Lower leg skin (tissue), 4 donors: Measurements from ENCODE around the gene GPR17. TPM values are rescaled to one million over a fixed set of nuclear protein-coding genes. Genes with fewer than 3 reads are reported as not detected.

Experiments used
- DNase-seq, 2 donors: peaks; one replicate each; pipeline ENCODE4 v3.0.0-alpha.2; 2019; ENCODE audit warnings: low spot score in 2 of 2
- H3K4me3 ChIP-seq: fragments of 200-600 bp; sonication (generic); 2 replicates; pipeline ENCODE4 v1.5.1; 2017; ENCODE audit warnings: mild to moderate bottlenecking, low read depth; ENCODE audit not compliant: poor library complexity, severe bottlenecking
- POLR2A ChIP-seq, 2 donors: fragments of 450-650 bp; IDR thresholded peaks; one replicate each; pipeline ENCODE4 v1.6.1; 2016 to 2017; ENCODE audit warnings: antibody characterized with exemption in 2 of 2, mild to moderate bottlenecking in 1 of 2, moderate library complexity in 1 of 2
- WGBS, 2 donors: methylation state at CpG; one replicate each; pipeline ENCODE4 v1.1.5; 2018; 5-methylcytosine and 5-hydroxymethylcytosine counted together
- intact Hi-C: fragments of 100-400 bp; cut with DNase I; formaldehyde crosslinking; loops from one replicate; pipeline ENCODE4 v1.15.0; 2023; ENCODE audit warnings: low total_unique reads
- total RNA-seq, 4 donors: library from RNA; depleted of rRNA; stranded (reverse); fragments of >200 nt; gene quantifications; one replicate each; pipeline ENCODE4 v1.1.0, GENCODE V29; 2016
- TF ChIP-seq, protein P1 (sequence below), 3 donors: fragments of 450-650 bp; IDR thresholded peaks; one replicate each; pipeline ENCODE4 v1.5.1; 2016; ENCODE audit warnings: antibody characterized with exemption in 3 of 3, mild to moderate bottlenecking in 3 of 3, moderate library complexity in 2 of 3

GPR17 gene
- total RNA-seq, 4 donors from 2014 or later = 0.88 TPM; not detected in 3

DNA sequence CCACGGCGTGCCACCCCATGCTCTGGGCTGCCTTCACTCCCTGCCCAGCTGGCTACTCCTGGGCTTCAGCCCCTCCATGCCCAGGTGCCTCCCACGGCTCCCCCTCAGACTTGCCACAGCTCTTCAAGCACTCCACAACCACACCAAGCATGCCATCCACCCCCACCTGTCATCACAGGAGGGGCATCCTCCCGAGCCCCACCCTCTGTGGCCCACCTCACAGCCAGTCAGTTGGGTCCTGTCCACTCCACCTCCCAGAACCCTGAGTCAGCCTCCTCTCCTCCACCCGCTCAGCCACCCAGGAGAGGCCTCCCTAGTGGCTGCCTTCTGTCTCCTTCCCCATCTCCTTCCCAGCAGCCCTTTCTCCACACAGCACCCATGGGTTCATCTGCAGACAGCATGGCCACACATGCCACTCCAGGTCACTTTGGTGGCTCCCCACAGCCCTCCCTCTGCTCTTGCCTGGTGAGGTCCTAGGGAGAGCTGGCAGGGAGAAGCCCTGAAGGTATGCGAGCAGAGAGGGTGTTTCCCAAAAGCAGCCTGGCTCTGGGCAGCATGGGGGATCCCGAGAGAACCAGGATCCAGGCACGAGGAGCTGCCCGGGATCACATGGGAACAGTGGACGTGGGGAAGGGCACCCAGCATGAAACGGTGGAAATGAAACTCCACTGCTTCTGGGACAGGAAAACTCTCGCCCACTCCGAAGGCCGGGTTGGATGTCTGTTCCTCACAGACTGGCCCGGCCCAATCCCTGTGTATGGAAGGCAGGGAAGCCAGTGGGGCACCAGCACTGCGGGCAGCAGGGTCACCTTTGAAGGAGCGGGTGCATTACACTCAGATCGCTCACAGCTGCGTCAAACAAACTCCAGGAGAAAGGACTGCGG is 26.6 kb downstream of the GPR17 start:
- TF ChIP-seq, protein P1, sequence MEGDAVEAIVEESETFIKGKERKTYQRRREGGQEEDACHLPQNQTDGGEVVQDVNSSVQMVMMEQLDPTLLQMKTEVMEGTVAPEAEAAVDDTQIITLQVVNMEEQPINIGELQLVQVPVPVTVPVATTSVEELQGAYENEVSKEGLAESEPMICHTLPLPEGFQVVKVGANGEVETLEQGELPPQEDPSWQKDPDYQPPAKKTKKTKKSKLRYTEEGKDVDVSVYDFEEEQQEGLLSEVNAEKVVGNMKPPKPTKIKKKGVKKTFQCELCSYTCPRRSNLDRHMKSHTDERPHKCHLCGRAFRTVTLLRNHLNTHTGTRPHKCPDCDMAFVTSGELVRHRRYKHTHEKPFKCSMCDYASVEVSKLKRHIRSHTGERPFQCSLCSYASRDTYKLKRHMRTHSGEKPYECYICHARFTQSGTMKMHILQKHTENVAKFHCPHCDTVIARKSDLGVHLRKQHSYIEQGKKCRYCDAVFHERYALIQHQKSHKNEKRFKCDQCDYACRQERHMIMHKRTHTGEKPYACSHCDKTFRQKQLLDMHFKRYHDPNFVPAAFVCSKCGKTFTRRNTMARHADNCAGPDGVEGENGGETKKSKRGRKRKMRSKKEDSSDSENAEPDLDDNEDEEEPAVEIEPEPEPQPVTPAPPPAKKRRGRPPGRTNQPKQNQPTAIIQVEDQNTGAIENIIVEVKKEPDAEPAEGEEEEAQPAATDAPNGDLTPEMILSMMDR (IDR thresholded peaks at IDR 0.05) = no peak
- TF ChIP-seq POLR2A (IDR thresholded peaks at IDR 0.05) = no peak
- peak in 1 of 2 donors; percentile 87 for DNase-seq
- WGBS, 2 donors = 70 to 71% methylated on average over 20 of the region's 20 CpGs
- H3K4me3 ChIP-seq = no peak overlapping the region
- intact Hi-C loops = no loop called here

DNA sequence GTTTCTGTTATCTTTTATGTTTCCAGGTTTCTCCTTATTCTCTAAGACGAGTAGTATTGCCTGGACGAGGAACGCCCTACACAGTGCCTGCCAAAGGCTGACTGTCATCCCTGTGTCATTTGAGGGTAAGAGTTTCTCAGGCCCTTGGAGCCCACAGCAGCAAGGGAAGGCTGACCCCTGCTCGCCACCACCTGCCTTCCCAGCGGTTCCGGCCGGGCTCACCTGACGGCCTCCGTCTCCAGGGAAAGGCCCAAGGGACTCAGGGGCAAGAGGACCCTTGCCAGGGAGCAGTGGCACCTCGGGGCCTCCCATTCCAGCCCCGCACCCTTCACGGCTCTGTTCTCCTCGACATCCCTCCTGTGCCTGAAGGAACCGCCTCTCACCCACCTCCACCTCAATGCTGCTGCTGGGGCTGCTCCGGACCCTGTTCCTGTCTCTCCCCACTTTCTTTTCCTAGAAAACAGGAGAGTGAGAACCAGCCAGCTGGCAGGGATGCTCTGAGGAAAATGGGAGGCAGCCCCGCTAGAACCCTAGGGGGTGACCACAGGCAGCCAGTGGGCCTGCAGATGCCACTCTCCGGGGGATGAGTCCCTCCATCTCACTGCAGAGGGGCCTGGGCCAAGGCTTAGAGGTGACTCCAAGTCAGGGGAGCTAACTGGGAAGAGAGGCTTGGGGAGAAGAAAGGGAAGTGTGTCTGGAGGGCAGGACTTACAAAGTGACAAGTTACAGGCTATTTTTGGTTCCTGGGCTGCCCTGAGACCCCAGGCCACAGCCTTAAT is 27.5 kb downstream of the GPR17 start:
- peak in 1 of 2 donors; percentile 88 for DNase-seq
- H3K4me3 ChIP-seq = no peak overlapping the region
- 61 to 64% methylated on average over 17 of the region's 17 CpGs for WGBS, 2 donors
- intact Hi-C loops = no loop called here
- TF ChIP-seq, protein P1 (IDR thresholded peaks at IDR 0.05) = no peak
- no peak for TF ChIP-seq POLR2A (IDR thresholded peaks at IDR 0.05)

DNA sequence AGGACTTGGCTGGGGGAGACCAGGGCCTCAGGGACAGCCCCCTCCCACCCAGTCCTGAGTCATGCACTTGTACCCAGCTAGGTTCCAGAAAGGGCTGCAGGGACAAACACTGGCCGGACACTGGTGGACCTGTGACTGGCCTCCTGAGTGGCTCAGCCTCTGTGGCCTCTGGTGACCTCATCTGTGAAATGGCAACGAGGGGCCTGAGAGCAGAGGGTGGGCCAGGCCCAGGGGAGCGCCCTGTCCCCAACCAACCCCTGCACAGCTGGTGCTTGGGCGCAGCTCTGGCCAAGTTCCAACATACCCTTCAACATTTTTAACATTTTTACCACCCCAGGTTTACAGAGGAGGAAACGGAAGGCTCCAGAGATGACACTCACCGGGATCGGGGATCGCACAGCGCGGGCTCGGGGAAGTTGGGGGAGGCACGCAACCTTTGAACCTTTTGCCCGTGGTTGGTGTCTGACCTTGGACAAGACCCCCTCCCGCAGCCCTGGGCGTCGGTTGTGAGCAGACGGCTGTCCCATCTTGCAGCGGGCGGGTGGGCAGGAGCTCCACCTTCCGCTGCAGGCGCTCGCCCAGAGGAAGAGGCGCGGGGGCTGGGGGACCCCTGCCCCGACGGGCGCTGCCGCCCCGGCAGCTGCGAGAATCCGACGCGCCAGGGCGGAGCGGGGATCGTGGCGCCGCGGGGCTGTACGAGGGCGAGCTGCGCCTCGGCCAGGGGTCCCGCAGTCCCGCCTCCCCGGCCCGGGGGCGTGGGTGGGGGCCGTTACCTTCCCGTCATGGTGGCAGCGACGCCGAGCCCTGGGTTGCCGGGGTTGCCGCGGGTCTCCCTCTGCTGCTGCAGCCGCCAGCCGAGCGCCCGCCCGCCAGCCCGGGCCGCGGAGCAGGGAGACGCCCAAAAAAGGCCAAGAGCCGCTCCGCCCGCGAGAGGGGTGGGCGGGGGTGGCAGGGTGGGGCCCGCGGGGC is 28.6 kb downstream of the GPR17 start:
- DNase-seq = peak in 1 of 2 donors; percentile 88
- WGBS, 2 donors = 7 to 24% methylated on average over 12 to 39 of the region's 72 CpGs
- peak overlapping the region; percentile 43 for H3K4me3 ChIP-seq
- TF ChIP-seq POLR2A (IDR thresholded peaks at IDR 0.05) = no peak
- TF ChIP-seq, protein P1 (IDR thresholded peaks at IDR 0.05) = no peak
- intact Hi-C loops = no loop called here

DNA sequence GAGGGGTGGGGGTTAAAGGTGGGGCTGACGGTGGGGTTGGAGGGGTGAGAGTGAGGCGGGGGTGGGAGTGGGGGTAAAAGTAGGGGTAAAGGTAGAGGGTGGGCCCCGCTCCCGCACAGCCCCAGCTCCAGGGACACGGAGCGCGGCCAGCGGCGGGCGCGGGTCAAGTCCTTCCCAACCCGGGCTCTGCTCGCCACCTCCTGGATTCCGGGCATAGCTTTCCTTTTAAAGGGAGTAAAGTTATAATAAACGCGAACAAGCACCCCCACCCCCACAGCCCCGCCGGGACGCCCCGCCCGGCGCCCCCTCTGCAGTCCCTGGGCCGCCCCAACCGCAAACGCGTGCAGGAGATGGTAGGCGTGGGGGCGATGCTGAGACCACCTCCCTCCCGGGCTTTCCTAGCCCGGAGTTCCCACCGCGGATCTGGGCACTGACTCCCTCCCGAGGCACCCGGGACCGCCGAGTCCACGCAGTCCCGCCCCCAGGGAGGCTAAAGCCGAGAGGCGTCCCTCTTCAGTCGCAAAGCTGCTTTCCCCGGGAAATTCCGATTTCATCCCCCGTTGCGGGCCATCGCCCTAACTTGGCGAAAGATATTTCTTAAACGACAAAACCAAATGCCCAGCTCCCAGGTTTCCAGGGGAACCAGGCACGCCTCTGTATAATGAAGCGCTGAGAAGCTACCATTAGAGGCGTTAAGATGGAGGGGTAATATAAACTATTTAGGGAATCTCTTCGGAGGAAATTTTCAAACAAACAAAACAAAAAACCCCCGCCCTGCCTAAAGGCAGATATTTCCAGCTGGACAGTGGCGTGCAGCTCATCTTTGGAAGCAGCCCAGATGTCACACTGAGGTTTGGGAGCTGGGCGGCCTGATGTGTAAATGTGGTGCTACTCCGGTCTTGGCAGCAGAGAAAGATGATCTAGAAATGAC is 29.6 kb downstream of the GPR17 start, which contains the start of gene LIMS2:
Gene LIMS2, minus strand, starts transcription at position 200 of the 931 bp plus-strand sequence. CDS start 506 bp downstream, outside the sequence.
- intact Hi-C loops = no loop called here
- TF ChIP-seq, protein P1 (IDR thresholded peaks at IDR 0.05) = no peak
- TF ChIP-seq POLR2A (IDR thresholded peaks at IDR 0.05) = no peak
- peak in 1 of 2 donors; percentile 86 for DNase-seq
- WGBS, 2 donors = 4 to 6% methylated on average over 28 to 29 of the region's 56 CpGs
- H3K4me3 ChIP-seq = peak within 1 kb of the TSS; percentile 43
